Gastrocnemius medialis (tissue), 4 donors: ENCODE results near the gene GGT6.

ENCODE experiments used
- POLR2A ChIP-seq, 2 donors: fragments of 450-650 bp; IDR thresholded peaks; one replicate each; pipeline ENCODE4 v1.6.1; 2017; ENCODE audit warnings: antibody characterized with exemption in 2 of 2, mild to moderate bottlenecking in 2 of 2, moderate library complexity in 2 of 2
- TF ChIP-seq, protein P1 (sequence below), 5 experiments: fragments of 450-650 bp in 3 of 5; fragments of 200-600 bp in 2 of 5; sonication (generic) in 2 of 5; IDR thresholded peaks in 4 of 5; conservative IDR thresholded peaks in 1 of 5; 1 replicate in 4 of 5; 2 replicates in 1 of 5; pipeline ENCODE4 v1.5.1; 2016 to 2019; ENCODE audit warnings: antibody characterized with exemption in 5 of 5, mild to moderate bottlenecking in 3 of 5, moderate library complexity in 3 of 5

DNA sequence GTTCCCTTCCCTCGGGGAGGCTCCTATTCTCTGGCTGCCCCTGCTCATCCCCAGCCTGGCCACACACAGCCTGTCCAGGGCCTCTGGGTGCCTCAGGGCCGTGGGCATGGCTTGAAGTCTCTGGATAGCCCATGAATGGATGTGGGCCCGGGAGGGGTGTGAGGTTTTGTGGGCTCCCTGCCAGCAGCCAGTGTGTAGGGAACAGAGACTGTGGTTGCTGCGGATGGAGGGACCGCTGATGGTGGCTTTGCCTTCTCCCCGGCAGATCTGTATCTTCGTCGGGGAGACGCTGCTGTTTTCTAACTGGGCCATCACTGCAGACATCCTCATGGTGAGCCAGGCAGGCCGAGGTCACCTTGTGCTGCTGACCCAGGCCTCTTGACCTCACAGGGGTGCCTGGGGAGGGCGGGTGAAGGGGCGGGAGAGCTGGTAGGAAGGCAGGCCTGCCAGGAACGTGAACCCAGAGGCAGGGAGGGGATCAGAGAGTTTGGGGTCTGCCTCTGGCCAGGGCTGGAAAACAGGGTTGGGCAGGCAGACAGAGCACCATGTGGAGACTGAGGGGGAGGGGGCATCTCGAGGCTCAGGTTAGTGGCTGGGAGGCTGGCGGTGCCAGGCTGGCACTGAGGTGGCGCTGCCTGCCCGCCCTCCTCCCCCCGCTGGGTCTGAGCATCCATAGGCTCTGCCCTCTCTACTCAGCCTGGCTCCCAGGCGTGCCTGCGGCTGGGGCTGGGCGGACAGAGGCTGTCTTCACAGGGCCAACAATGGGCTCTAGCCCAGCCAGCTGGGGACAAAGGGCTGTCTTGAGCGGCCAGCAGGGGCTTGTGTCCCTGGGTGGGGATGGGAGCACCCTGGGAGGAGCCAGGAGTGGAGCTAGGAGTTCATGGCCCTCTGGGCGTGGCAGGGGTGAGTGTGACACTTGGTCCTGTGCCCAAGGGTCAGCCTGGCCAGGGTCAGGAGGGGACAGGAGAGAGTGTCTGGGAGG is 26.6 kb downstream of the GGT6 start:
- no peak for TF ChIP-seq POLR2A (IDR thresholded peaks at IDR 0.05)
- TF ChIP-seq, protein P1, sequence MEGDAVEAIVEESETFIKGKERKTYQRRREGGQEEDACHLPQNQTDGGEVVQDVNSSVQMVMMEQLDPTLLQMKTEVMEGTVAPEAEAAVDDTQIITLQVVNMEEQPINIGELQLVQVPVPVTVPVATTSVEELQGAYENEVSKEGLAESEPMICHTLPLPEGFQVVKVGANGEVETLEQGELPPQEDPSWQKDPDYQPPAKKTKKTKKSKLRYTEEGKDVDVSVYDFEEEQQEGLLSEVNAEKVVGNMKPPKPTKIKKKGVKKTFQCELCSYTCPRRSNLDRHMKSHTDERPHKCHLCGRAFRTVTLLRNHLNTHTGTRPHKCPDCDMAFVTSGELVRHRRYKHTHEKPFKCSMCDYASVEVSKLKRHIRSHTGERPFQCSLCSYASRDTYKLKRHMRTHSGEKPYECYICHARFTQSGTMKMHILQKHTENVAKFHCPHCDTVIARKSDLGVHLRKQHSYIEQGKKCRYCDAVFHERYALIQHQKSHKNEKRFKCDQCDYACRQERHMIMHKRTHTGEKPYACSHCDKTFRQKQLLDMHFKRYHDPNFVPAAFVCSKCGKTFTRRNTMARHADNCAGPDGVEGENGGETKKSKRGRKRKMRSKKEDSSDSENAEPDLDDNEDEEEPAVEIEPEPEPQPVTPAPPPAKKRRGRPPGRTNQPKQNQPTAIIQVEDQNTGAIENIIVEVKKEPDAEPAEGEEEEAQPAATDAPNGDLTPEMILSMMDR (IDR thresholded peaks at IDR 0.05 in 4 of 5, conservative IDR thresholded peaks at IDR 0.05 in 1 of 5): peak in 1 of 5 experiments; percentile 11
